KBM-7 (cell line): Measurements from ENCODE around the gene APPL2.

Source experiments
- DNase-seq: peaks from one replicate; pipeline ENCODE4 v3.0.0-alpha.2; 2015
- in situ Hi-C: fragments of 300-500 bp; cut with MboI; formaldehyde crosslinking; loops from 2 replicates; pipeline ENCODE4 v1.14.3; 2020; ENCODE audit warnings: low sequenced_read_pairs, low pct_unique_long_range_greater_than_20kb, mixed read lengths

The APPL2 gene, protein sequence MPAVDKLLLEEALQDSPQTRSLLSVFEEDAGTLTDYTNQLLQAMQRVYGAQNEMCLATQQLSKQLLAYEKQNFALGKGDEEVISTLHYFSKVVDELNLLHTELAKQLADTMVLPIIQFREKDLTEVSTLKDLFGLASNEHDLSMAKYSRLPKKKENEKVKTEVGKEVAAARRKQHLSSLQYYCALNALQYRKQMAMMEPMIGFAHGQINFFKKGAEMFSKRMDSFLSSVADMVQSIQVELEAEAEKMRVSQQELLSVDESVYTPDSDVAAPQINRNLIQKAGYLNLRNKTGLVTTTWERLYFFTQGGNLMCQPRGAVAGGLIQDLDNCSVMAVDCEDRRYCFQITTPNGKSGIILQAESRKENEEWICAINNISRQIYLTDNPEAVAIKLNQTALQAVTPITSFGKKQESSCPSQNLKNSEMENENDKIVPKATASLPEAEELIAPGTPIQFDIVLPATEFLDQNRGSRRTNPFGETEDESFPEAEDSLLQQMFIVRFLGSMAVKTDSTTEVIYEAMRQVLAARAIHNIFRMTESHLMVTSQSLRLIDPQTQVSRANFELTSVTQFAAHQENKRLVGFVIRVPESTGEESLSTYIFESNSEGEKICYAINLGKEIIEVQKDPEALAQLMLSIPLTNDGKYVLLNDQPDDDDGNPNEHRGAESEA

DNA sequence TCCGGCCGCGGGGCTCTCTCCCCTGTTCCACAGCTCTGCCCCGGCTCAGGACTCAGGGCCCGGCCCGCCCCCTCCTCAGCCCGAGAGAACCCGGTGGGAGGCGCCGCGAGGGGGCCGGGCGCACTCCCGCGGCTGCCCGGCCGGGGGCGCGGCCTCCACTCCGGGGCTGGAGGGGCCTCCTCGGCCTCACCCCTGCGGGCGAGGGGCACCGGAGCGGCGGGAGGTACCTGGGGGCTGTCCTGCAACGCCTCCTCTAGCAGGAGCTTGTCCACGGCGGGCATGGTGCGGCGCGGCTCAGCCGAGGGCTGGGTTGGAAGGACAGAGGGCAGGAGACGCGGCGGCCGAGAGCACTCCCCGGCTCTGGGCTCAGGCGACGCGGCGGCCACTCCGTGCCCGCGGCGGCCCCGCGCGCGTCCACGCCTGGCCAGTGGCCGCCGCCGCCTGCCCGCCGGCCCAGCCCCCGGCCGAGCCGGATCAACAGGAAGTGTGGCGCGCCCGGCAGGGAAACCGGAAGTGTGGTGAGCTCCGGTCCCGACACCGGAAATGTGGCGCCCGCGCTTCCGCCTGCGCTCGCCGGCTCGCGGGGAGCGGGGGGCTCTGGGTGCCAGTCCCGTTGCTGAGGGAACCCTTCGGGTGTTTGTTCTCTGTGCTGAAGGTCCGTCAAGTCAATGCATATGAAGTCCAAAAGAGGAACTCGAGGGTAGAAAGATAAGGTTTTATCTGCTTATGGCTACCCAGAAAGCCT is at the start of gene APPL2:
Gene APPL2, minus strand, starts transcription at position 443 of the 745 bp plus-strand sequence. Its CDS starts 162 bp downstream, at position 281.
- in situ Hi-C loops: no loop called here
- peak; percentile 91 for DNase-seq

- in situ Hi-C loops: no loop called here
- no peak for DNase-seq
Observed at GRCh38 chr12:105285378-105285777, 49.4 kb upstream of the APPL2 start.

DNA sequence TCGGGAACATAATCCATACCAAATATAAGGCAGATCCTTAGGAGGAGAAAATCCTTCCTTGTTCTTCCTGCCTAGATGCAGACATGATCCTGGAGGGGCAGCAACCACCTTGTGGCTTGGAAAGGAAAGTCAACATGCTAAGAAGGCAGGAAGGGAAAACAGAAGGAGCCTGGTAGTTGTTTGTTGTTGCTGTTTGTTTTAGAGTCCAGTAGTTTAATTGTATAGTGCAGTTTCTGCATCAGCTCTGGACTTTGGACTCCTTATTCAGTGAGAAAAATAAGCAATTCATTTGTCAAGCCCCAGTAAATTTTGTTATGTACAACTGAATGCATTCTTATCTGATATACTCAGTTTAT is 45.7 kb upstream of the APPL2 start:
- in situ Hi-C loops: no loop called here
- no peak for DNase-seq

GRCh38 chr12:105280966-105281693 is 45.2 kb upstream of the APPL2 start:
- in situ Hi-C loops: no loop called here
- DNase-seq: no peak

DNA sequence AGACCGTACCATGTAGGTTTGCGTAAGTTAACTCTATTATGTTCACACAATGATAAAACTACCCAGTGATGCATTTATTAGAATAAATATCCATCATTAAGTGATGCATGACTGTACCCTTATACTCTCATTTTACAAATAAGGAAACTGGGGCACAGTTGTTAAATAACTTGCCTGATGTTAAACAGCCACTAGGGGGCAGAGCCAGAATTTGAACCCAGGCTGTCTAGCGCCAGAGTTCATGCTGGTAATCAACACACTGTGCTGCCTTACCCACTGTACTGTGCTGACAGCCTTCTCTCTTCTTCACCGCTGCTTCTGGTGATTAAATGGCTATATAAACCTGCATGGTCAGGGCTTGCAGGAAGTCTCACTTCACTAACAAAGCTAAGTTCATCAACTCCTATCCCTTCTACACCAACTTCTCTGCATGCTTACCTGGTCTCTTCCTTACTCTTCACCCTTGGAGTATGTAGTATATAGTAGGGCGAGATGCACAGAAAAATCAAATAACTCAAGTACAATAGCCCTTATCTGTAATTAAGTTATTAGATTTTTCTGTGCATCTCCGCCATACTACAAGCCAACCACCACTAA is 43.6 kb upstream of the APPL2 start:
- in situ Hi-C loops: no loop called here
- DNase-seq: peak; percentile 39

GRCh38 chr12:105278043-105278697 is 42.2 kb upstream of the APPL2 start:
- DNase-seq: no peak
- in situ Hi-C loops: no loop called here

DNA sequence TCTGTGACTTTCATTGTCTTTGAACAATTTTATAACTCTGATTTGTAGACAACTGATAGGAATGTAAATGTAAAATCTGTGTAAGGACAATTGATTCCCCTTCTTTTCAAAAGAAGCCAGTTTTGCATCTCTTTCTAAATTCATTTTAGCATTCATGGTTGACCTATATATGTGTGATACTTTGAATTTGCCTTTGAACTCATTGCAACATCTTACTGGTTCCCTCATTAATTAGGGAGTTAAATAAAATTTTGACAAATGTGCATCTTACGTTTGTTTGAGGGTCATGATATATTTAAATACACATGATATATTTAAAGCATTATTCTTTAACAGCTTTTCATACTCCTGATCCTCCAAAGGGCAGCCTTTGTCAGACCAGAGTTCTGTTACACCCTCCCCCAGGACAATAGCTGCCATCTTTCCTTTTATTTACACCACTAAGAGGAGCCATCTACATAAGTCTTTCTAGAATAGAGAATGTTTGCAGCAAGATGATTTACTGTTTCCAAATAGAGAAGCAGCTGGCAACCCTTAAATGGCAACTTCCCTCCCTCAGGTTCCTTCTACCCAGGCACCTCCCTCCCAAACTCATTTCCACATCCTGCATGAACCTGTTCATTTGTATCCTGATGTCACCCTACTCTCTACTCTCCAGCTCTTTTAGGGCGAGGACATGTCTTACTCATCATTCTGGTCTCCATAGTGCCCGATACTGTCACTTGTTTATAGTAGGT is 40.2 kb upstream of the APPL2 start:
- peak; percentile 52 for DNase-seq
- in situ Hi-C loops: no loop called here

- in situ Hi-C loops: no loop called here
- no peak for DNase-seq
Observed at GRCh38 chr12:105274571-105274970, 38.6 kb upstream of the APPL2 start.

GRCh38 chr12:105273601-105274000 is 37.6 kb upstream of the APPL2 start:
- in situ Hi-C loops: no loop called here
- no peak for DNase-seq

DNA sequence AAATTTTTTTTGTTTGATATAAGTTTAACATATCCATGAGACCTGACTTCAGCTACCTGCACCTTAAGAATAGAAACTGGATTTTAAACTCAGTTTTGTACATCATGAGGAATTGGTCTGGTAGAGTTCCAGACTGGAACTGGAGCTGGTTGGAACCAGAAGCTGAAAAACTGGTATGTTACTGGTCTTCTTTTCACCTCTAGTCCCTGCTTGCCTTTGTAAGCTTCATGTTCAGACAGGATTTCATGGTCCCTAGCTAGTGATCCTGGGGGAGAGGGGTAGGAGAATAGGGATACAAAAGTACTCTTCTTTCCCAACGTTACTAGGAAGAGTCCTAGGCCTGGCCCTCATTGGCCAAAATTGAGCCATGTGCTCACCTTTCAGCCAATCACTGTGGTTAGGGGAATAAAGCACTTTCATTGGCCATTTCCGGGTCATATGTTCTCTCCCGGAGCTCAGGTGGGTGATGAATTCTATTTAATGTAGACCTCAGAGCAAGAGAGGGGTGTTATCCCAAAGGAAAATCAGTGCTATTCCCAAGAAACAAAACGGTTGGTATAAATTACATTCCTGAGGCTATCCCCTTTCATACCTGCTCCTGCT is 36.9 kb upstream of the APPL2 start:
- no peak for DNase-seq
- in situ Hi-C loops: no loop called here

DNA sequence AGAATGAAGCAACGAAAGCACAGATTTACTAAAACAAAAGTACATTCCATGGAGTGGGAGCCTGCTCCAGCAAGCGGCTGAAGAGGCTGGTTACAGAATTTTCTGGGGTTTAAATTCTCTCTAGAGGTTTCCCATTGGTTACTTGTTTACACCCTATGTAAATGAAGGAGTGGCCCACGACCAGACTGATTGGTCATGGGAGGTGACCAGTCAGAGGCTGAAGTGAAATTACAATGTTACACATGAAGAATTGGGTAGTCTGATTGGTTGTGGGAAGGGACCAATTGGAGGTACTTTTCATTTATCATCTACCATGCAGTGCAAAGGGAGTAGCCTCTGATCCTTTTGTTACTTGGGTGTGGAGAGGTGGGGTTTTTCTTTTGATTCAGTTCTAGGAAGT is 36.2 kb upstream of the APPL2 start:
- no peak for DNase-seq

GRCh38 chr12:105271364-105271763 is 35.4 kb upstream of the APPL2 start:
- in situ Hi-C loops: no loop called here
- DNase-seq: no peak

More for the DNA sequence above, 36.2 kb upstream of the APPL2 start:
- in situ Hi-C loops: no loop called here

GRCh38 chr12:105270671-105271255 is 34.8 kb upstream of the APPL2 start:
- in situ Hi-C loops: no loop called here
- no peak for DNase-seq

- no peak for DNase-seq
- in situ Hi-C loops: no loop called here
Observed at GRCh38 chr12:105267711-105268110, 31.7 kb upstream of the APPL2 start.

DNA sequence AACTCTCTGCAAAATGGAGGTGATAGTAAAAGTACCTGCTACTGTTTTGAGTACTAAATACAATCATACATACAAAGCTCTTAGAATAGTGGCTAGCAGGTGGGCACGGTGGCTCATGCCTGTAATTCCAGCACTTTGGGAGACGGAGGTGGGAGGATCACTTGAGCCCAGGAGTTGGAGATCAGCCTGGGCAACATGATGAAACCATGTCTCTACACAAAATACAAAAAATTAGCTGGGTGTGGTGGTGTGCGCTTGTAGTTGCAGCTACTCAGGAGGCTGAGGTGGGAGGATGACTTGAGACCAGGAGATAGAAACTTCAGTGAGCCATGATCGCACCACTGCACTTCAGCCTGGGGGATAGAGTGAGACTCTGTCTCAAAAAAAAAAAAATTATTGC is 28.8 kb upstream of the APPL2 start:
- DNase-seq: no peak
- in situ Hi-C loops: no loop called here

DNA sequence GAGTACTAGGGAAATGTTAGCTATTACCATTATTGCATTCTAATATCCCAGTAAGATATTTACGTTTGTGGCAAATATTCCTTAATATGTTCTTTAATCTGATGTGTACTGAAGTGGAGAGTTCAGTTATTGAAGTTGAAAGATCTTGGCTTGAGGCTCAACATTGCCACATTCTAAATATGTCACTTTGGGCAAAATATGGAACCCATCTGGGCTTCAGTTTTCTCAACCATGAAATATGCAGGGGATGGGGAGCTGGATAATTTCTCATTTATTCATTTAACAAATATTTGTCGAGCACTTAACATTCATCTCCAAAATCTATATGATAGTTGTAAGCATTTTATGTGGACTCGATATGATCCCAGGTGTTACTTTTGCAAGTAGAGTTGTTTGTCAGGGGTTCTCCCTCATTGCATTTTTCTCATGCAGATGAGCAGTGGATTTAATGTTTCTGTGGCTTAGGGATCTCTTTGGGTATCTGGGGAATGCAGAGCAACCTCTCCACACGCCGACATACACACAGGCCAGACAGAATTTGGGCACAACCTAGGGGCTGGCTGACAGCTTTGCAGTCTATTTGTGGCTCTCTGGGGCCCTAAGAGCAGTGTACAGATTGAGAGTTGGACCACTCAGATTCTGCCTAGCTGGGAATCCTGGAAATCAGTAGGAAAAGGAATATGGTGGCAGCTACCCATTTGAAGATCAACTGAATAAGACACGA is 26.6 kb upstream of the APPL2 start:
- in situ Hi-C loops: no loop called here

DNA sequence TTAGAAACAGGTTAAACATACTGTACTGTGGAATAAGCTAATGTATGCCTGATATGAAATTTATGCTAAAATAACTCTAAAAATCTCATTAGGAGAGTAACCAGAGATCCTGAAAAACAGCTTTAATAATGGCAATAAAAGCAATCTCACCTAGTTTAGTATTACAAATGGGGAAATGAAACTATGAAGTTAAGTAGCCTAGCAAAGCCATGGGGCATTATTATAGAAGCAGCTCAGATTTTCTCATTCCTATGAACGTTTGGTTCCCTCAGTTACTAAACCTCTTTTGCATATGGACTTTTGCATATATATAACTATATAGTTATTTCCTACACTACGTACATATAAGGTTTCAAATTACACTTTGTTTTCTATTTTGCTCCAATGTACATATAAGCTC is 25.0 kb upstream of the APPL2 start:
- in situ Hi-C loops: no loop called here
- DNase-seq: no peak

More for the DNA sequence above, 26.6 kb upstream of the APPL2 start:
- DNase-seq: no peak
